NT2/D1 (cell line): Measurements from ENCODE around the gene LAMA1.

Experiments
- DNase-seq: peaks from one replicate; pipeline ENCODE4 v3.0.0-alpha.2; 2011; ENCODE audit warnings: low read depth, low spot score
- H3K27me3 ChIP-seq: 2 replicates; pipeline ENCODE4 v1.6.0; 2011; ENCODE audit warnings: mild to moderate bottlenecking; ENCODE audit not compliant: insufficient read length, insufficient read depth
- H3K36me3 ChIP-seq: 2 replicates; pipeline ENCODE4 v1.6.1; 2011; ENCODE audit warnings: mild to moderate bottlenecking, low read length, mixed read lengths; ENCODE audit not compliant: insufficient read depth, insufficient read length
- H3K4me1 ChIP-seq: 2 replicates; pipeline ENCODE4 v1.5.1; 2011; ENCODE audit not compliant: insufficient read depth, insufficient read length
- H3K4me3 ChIP-seq: 2 replicates; pipeline ENCODE4 v1.5.1; 2011; ENCODE audit warnings: low read depth; ENCODE audit not compliant: insufficient read length
- H3K9ac ChIP-seq: 2 replicates; pipeline ENCODE4 v1.6.0; 2011; ENCODE audit warnings: low read depth; ENCODE audit not compliant: insufficient read length
- H3K9me3 ChIP-seq: 2 replicates; pipeline ENCODE4 v1.5.1; 2011; ENCODE audit warnings: mild to moderate bottlenecking, low read length; ENCODE audit not compliant: insufficient read depth
- SUZ12 ChIP-seq: IDR thresholded peaks from 2 replicates; pipeline ENCODE4 v1.6.1; 2011; ENCODE audit not compliant: insufficient read length, insufficient read depth; ENCODE audit errors: extremely low read depth
- YY1 ChIP-seq: IDR thresholded peaks from 2 replicates; pipeline ENCODE4 v1.6.1; 2011; ENCODE audit not compliant: insufficient read length, insufficient read depth
- ZNF274 ChIP-seq: IDR thresholded peaks from 2 replicates; pipeline ENCODE4 v1.6.1; 2011; ENCODE audit warnings: mild to moderate bottlenecking, low read depth, low read length

The LAMA1 gene

DNA sequence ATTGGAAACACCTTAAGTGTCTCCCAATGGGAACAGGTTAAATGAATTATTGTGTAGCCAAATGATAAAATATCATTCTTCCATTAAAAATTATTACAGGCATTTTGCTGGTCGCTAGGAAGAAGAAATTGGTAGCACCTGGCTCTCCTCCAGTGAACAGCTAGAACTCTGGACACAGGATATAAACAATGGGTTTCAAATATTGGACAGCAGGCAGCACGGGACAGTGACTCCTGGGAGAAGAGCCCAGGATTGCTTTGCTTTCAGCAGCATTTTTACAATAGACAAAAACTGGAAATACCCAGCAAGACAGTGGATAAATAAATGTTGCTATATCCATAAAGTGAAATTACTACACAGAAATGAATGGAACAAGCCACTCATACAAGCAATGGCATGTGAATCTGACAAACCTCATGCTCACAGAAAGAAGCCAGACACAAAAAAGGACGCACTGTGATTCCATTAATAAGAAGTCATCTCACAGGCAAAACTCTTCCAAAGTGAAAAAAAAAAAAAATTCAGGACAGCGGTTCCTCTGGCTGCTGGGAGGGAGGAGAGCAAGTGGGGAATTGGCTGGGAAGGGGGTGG lies 50.5 kb downstream of the LAMA1 start:
- H3K9ac ChIP-seq, result no peak overlapping the region
- DNase-seq, result no peak

DNA sequence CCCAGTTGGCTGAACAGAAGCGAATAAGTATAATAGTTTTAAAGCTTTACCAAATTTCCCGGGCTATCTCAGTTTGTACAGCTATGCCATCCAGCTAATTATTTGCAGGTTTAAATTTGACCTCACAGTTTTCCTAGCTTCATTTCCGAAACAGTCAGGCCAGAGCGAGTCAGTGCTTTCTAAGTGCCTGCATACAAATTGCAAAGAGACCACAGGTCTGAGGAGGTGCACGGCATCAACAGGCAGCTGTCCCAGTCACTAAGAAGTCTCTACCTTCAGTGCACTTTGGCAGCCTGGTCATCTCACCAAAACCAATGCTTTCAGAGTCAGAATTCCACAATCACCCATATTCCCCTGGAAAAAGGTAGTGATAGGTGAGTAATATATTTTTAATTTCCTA lies 51.9 kb downstream of the LAMA1 start:
- H3K9ac ChIP-seq, result no peak overlapping the region
- peaks cover 5% of the 10 kb centered on the region for H3K36me3 ChIP-seq
- H3K9me3 ChIP-seq, result no peaks in the 10 kb centered on the region
- no peak overlapping the region for H3K4me3 ChIP-seq
- no peaks in the 10 kb centered on the region for H3K27me3 ChIP-seq
- TF ChIP-seq ZNF274, result no peak
- no peak for TF ChIP-seq SUZ12
- no peak for TF ChIP-seq YY1
- no peak for DNase-seq
- no peaks in the 10 kb centered on the region for H3K4me1 ChIP-seq

More for the DNA sequence above, 50.5 kb downstream of the LAMA1 start:
- TF ChIP-seq YY1 (no peak), SUZ12 (no peak), ZNF274 (no peak)
- no peaks in the 10 kb centered on the region for H3K27me3 ChIP-seq
- no peaks in the 10 kb centered on the region for H3K9me3 ChIP-seq
- H3K36me3 ChIP-seq, result peaks cover 4% of the 10 kb centered on the region
- H3K4me3 ChIP-seq, result no peak overlapping the region
- no peaks in the 10 kb centered on the region for H3K4me1 ChIP-seq

DNA sequence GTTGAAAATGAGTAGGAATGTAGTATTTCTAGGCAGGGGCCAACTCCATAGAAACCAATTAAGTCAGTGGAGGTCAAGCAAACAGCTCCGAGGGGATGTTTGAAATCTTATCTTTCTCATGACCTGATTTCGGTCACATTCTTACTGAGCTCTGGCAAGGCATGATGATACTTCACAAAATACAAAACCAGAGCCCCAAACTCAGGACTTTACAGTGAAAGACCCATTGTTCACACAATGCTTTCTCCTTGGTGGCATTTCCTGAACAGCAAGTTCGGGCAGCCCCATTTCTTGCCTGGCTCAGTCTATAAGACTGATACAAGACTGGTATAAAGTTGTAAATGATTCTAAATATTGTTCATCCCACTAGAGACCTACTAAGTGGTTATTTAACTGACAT lies 53.3 kb downstream of the LAMA1 start:
- H3K9me3 ChIP-seq, result no peaks in the 10 kb centered on the region
- no peaks in the 10 kb centered on the region for H3K27me3 ChIP-seq
- TF ChIP-seq SUZ12 (no peak), ZNF274 (no peak), YY1 (no peak)
- no peaks in the 10 kb centered on the region for H3K4me1 ChIP-seq
- peaks cover 5% of the 10 kb centered on the region for H3K36me3 ChIP-seq
- no peak overlapping the region for H3K4me3 ChIP-seq
- no peak for DNase-seq
- no peak overlapping the region for H3K9ac ChIP-seq

DNA sequence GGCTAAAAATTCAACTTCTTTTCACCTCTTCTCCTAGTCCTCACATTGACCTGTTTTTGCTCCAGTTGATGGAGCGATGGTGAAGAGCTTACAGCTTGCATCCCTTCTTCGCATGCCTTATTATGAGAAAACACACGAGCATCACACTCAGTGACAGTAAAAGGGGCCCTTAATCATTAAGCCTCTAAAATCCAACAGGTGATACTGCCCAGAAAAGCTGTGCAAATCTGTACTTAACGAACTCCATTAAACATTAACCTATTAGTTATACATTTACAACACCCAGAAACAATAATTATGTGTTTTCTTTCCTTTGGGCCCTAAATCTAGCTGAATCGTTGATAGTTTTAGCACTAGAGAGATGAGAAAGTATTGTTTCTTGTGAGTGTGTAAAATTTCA lies 54.8 kb downstream of the LAMA1 start:
- no peak for DNase-seq
- Histone ChIP-seq H3K4me1 (no peaks in the 10 kb centered on the region), H3K36me3 (peaks cover 5% of the 10 kb centered on the region), H3K4me3 (no peak overlapping the region), H3K9ac (no peak overlapping the region), H3K9me3 (no peaks in the 10 kb centered on the region), H3K27me3 (no peaks in the 10 kb centered on the region)
- TF ChIP-seq YY1, result no peak
- no peak for TF ChIP-seq ZNF274
- no peak for TF ChIP-seq SUZ12

DNA sequence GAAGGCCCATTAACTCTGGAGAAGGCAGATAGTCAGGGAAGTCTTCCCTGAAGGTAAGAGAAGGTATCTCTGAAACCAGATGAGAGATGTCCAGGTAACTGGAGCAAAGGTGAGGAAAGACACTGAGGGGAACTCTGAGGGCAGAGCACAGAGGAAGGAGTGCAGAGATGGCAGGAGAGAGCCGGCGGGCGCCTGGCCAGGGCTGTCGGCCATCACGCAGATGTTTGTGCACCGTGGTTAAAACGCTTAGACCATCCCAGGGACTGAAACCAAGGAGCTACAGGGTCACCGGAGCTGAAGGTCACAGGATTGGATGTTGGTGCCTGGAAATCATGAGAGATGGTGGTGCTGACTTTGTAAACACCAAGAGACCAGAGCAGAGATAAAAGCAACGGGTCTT lies 55.4 kb downstream of the LAMA1 start:
- Histone ChIP-seq H3K9me3 (no peaks in the 10 kb centered on the region), H3K4me1 (no peaks in the 10 kb centered on the region), H3K36me3 (peaks cover 5% of the 10 kb centered on the region), H3K9ac (no peak overlapping the region), H3K27me3 (no peaks in the 10 kb centered on the region), H3K4me3 (no peak overlapping the region)
- no peak for TF ChIP-seq YY1
- no peak for TF ChIP-seq SUZ12
- no peak for TF ChIP-seq ZNF274
- DNase-seq, result no peak

DNA sequence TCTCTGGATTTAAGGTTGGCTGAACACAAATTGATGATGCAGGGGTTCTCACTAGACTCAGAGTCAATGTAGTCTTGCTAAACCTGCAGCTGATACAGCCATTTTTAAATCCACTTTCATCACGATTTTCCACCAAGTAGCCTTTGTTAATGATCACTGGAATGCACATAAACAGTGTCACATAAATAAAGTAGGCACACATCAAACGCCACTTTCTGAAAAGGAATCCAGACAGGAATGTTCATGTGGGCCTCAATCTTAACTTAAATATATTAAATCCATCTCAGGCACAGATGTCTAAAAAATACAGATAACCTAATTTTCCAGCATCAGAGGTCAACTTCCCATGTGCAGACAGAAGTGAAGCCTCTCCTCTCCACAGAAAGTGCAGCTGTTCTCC lies 58.3 kb downstream of the LAMA1 start:
- no peak overlapping the region for H3K9ac ChIP-seq
- no peaks in the 10 kb centered on the region for H3K4me1 ChIP-seq
- TF ChIP-seq SUZ12 (no peak), YY1 (no peak), ZNF274 (no peak)
- no peaks in the 10 kb centered on the region for H3K9me3 ChIP-seq
- no peaks in the 10 kb centered on the region for H3K27me3 ChIP-seq
- no peak overlapping the region for H3K4me3 ChIP-seq
- DNase-seq, result no peak
- peaks cover 5% of the 10 kb centered on the region for H3K36me3 ChIP-seq

DNA sequence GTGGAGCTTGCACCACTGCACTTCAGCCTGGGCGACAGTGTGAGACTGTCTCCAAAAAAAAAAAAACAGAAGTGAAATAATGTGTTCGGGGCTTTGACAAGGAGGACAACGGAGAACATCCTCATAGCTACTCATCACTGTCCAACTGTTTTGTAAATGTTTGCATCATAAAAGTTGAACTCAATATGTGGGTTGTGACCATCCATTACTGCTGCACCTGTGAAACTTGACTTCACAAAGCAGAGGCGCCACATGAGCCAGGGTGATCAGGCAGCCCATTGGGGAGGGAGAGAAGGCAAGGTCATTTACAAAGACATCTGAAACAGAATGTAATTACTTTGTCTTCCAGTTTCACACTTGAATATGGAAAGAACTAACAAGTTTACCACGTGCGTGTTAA lies 61.6 kb downstream of the LAMA1 start:
- TF ChIP-seq ZNF274 (no peak), SUZ12 (no peak), YY1 (no peak)
- no peaks in the 10 kb centered on the region for H3K4me1 ChIP-seq
- DNase-seq, result no peak
- H3K9me3 ChIP-seq, result no peaks in the 10 kb centered on the region
- H3K4me3 ChIP-seq, result no peak overlapping the region
- no peaks in the 10 kb centered on the region for H3K27me3 ChIP-seq
- H3K36me3 ChIP-seq, result no peaks in the 10 kb centered on the region
- H3K9ac ChIP-seq, result no peak overlapping the region

DNA sequence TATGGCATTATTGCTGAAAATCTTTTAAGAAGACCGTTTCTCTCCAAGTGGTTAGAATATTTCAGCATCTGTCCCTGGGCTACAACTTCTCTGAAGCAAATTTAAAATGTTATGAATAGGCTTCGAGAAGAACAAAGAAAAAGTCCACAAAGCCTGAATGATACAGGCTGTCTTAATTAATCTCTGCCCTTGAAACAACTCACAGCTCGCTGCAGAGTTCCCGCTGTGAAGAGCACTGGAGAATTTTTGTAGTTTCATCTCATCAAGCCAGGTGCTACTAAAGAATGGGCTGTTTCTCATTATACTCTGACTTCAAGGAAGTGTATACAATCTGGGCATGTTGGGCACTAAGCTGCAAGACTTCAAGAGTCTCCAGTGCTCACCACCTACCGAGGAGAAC lies 67.6 kb downstream of the LAMA1 start:
- Histone ChIP-seq H3K4me3 (no peak overlapping the region), H3K9ac (no peak overlapping the region), H3K4me1 (no peaks in the 10 kb centered on the region), H3K9me3 (no peaks in the 10 kb centered on the region), H3K27me3 (no peaks in the 10 kb centered on the region), H3K36me3 (peaks cover 19% of the 10 kb centered on the region)
- TF ChIP-seq YY1, result no peak
- no peak for TF ChIP-seq ZNF274
- no peak for TF ChIP-seq SUZ12
- DNase-seq, result no peak
